HepG2 (cell line): Measurements from ENCODE around the gene RHOT1. TPM values are rescaled to one million over a fixed set of nuclear protein-coding genes. Genes with fewer than 3 reads are reported as not detected.

Source experiments
- ATAC-seq: fragments of 200-7000 bp; cut with Tn5 transposase; 3 replicates; pipeline ENCODE4 v1.9.1; 2020; ENCODE audit warnings: mild to moderate bottlenecking, moderate library complexity
- BruUV-seq: library from RNA; stranded (reverse); fragments of 400-500 nt; replicated peaks from 2 replicates; lab custom pipeline; 2021; lab: Mats Ljungman, UMichigan
- CTCF ChIA-PET: fragments of 300-600 bp; formaldehyde crosslinking; extraction: SDS; loops from one replicate; lab custom pipeline; 2021; ENCODE audit warnings: low total read pairs, inconsistent platforms, low intra/inter-chr PET ratio; lab: Yijun Ruan, JAX
- POLR2A ChIA-PET: fragments of 350-600 bp; sonication (Branson Sonifier 250); formaldehyde crosslinking; loops from one replicate; lab custom pipeline; 2020; ENCODE audit warnings: antibody characterized with exemption, inconsistent platforms; lab: Yijun Ruan, JAX
- DNase-seq: peaks from one replicate; pipeline ENCODE4 v3.0.0-alpha.2; 2015; ENCODE audit warnings: low spot score
- FAIRE-seq: peaks from 3 replicates; lab custom pipeline; 2011; peaks lifted over from hg19 to GRCh38; lab: Jason Lieb, UNC
- H2AFZ ChIP-seq: one replicate; pipeline ENCODE4 v1.6.1; 2011; ENCODE audit warnings: low read length, inconsistent platforms
- H3K27ac ChIP-seq: fragments of 300-600 bp; 3 replicates; pipeline ENCODE4 v1.8.0; 2011; ENCODE audit warnings: mixed run types, mild to moderate bottlenecking, mixed read lengths, low read length, inconsistent platforms; ENCODE audit not compliant: insufficient read depth; ENCODE audit errors: extremely low read length
- H3K27me3 ChIP-seq, 2 experiments: fragments of 200-600 bp in 1 of 2; 2 replicates in 1 of 2; 3 replicates in 1 of 2; pipeline versions ENCODE4 v1.6.0 to v1.8.0; 2011; ENCODE audit warnings: low read length in 2 of 2, mild to moderate bottlenecking in 2 of 2, moderate library complexity in 2 of 2, inconsistent platforms in 1 of 2; ENCODE audit not compliant: insufficient read depth in 2 of 2, control insufficient read depth in 1 of 2
- H3K36me3 ChIP-seq, 2 experiments: fragments of 200-600 bp in 1 of 2; replicated peaks in 1 of 2; 2 replicates in 1 of 2; 3 replicates in 1 of 2; pipeline versions ENCODE4 v1.5.1 to v1.8.0; 2011; ENCODE audit warnings: low read length in 2 of 2, inconsistent platforms in 1 of 2; ENCODE audit not compliant: insufficient read depth in 2 of 2, control insufficient read depth in 1 of 2
- H3K4me1 ChIP-seq: 2 replicates; pipeline ENCODE4 v1.5.1; 2012; ENCODE audit warnings: low read length, inconsistent platforms; ENCODE audit not compliant: insufficient read depth
- H3K4me2 ChIP-seq: 2 replicates; pipeline ENCODE4 v1.6.0; 2011; ENCODE audit warnings: low read depth, low read length, inconsistent platforms
- H3K4me3 ChIP-seq, 3 experiments: fragments of 200-600 bp in 1 of 3; sonication (generic), shearing (Covaris generic) in 1 of 3; replicated peaks in 1 of 3; 2 replicates each; pipeline ENCODE4 v1.5.1; 2011 to 2016; ENCODE audit warnings: low read length in 3 of 3, inconsistent platforms in 2 of 3, low read depth in 2 of 3, mild to moderate bottlenecking in 2 of 3, control low read depth in 1 of 3, mixed read lengths in 1 of 3; ENCODE audit not compliant: insufficient read depth in 1 of 3
- H3K79me2 ChIP-seq: one replicate; pipeline ENCODE4 v1.6.1; 2011; ENCODE audit warnings: low read length, inconsistent platforms; ENCODE audit not compliant: insufficient read depth
- H3K9ac ChIP-seq: 2 replicates; pipeline ENCODE4 v1.6.0; 2011; ENCODE audit warnings: mild to moderate bottlenecking, low read depth, low read length, inconsistent platforms; ENCODE audit not compliant: insufficient read depth
- H3K9me3 ChIP-seq: 2 replicates; pipeline ENCODE4 v1.5.1; 2012; ENCODE audit warnings: mild to moderate bottlenecking, low read length
- H4K20me1 ChIP-seq: 2 replicates; pipeline ENCODE4 v1.6.0; 2011; ENCODE audit warnings: inconsistent platforms, mild to moderate bottlenecking, low read length, moderate library complexity; ENCODE audit not compliant: insufficient read depth
- CCAR2 ChIP-seq: fragments of 200-400 bp; formaldehyde crosslinking; optimal IDR thresholded peaks from 2 replicates; pipeline ENCODE3; 2018; ENCODE audit warnings: low read depth, mild to moderate bottlenecking, low read length, moderate library complexity
- DNMT1 ChIP-seq: sonication (generic); formaldehyde crosslinking; IDR thresholded peaks from 2 replicates; pipeline ENCODE4 v1.5.1; 2020; ENCODE audit warnings: mild to moderate bottlenecking, missing genetic modification reagents
- GLI4 ChIP-seq: sonication (generic); formaldehyde crosslinking; IDR thresholded peaks from 2 replicates; pipeline ENCODE4 v1.5.1; 2020; ENCODE audit warnings: missing genetic modification reagents, mild to moderate bottlenecking, moderate library complexity, borderline replicate concordance
- NFKB2 ChIP-seq: sonication (generic); formaldehyde crosslinking; IDR thresholded peaks from 2 replicates; pipeline ENCODE4 v1.4.0; 2020; ENCODE audit warnings: missing genetic modification reagents, borderline replicate concordance
- THAP9 ChIP-seq: sonication (generic); formaldehyde crosslinking; IDR thresholded peaks from 2 replicates; pipeline ENCODE4; 2020; ENCODE audit warnings: missing genetic modification reagents, mild to moderate bottlenecking, borderline replicate concordance
- ZNF136 ChIP-seq: sonication (generic); formaldehyde crosslinking; IDR thresholded peaks from 2 replicates; pipeline ENCODE4 v1.8.1; 2022; ENCODE audit warnings: low read depth, mild to moderate bottlenecking, moderate library complexity, missing genetic modification reagents
- WGBS: methylation state at CpG from one replicate; pipeline ENCODE4 v1.1.6; 2017; ENCODE audit warnings: low lambda C conversion rate; 5-methylcytosine and 5-hydroxymethylcytosine counted together
- in situ Hi-C: cut with HindIII; loops from 2 replicates; pipeline ENCODE4 v1.10.0; 2017; ENCODE audit warnings: low pct_unique_long_range_greater_than_20kb; ENCODE audit not compliant: extremely low pct_ligation_motif_present
- intact Hi-C: fragments of 100-400 bp; cut with micrococcal nuclease; formaldehyde crosslinking; loops from one replicate; pipeline ENCODE4 v1.10.0; 2022; ENCODE audit not compliant: unreplicated experiment
- polyA plus RNA-seq, 8 experiments: library from polyadenylated mRNA; depleted of rRNA in 3 of 8; stranded (reverse) in 7 of 8; unstranded in 1 of 8; fragments of >200 nt; fragmentation: Illumina TruSeq in 4 of 8; extraction: Trizol in 4 of 8; gene quantifications; 2 replicates each; pipeline versions ENCODE4 v1.2.1 to v1.2.3, GENCODE V29; 2011 to 2016; ENCODE audit warnings: low read depth in 4 of 8, missing spikeins in 1 of 8, mixed read lengths in 1 of 8; ENCODE audit not compliant: insufficient read depth in 1 of 8
- total RNA-seq, 5 experiments: library from RNA; depleted of rRNA; stranded (reverse); fragments of >200 nt; fragmentation: Illumina TruSeq; extraction: Trizol; gene quantifications; 2 replicates each; pipeline ENCODE4 v1.2.3, GENCODE V29; 2016; ENCODE audit warnings: low read depth in 1 of 5
- TF ChIP-seq, protein P1 (sequence below): IDR thresholded peaks from 2 replicates; pipeline ENCODE4 v1.6.1; 2018; ENCODE audit warnings: missing genetic modification reagents
- TF ChIP-seq, protein P2 (sequence below): IDR thresholded peaks from 2 replicates; pipeline ENCODE4 v1.6.1; 2012; ENCODE audit warnings: low read length, improper control_type of control experiment
- TF ChIP-seq, protein P3 (sequence below): IDR thresholded peaks from 2 replicates; pipeline ENCODE4 v1.6.1; 2016; ENCODE audit warnings: missing compliant biosample characterization, missing genetic modification reagents, borderline replicate concordance

RHOT1 gene
- total and polyA plus RNA-seq, 2 of the 13 experiments (the other 11 are each of a cell fraction or from before 2014, with no cell fraction given) = 25.6 to 41.5 TPM

DNA sequence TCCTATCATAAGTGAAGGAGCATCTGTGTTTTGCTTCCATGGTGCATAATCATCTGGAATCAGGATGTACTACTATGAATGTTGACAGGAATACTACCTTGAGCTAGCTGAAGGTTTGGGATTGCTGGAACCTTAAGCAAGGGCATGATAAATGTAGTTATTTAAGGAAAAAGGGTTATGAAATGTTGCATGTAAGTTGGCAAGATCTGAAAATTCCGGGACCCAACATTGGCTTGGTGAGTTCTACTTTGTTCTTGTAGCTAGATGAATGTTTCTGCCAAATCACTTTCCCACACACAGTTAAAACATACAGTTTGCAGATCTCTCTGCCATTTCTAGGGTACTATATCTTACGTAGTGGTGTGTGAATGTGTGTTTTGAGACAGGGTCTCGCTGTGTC, 13.6 kb downstream of the RHOT1 start:
- no peaks in the 10 kb centered on the region for H3K9me3 ChIP-seq
- no peak overlapping the region for H3K27ac ChIP-seq
- no peak overlapping the region for H3K4me2 ChIP-seq
- H2AFZ ChIP-seq = no peak overlapping the region
- no TSS peak for BruUV-seq
- TF ChIP-seq CCAR2 = no peak
- TF ChIP-seq, all 625 proteins: peak for 0
- intact Hi-C loops = no loop called here
- ATAC-seq (no peak), FAIRE-seq (no peak), DNase-seq (no peak)
- Histone ChIP-seq H3K79me2 (peaks cover 5% of the 10 kb centered on the region), H3K36me3 (peaks cover 8 to 23% of the 10 kb centered on the region in 2 experiments; a peak in 4 of 5 replicates), H3K4me3 (no peak overlapping the region), H3K9ac (no peak overlapping the region), H4K20me1 (no peaks in the 10 kb centered on the region), H3K4me1 (peaks cover 15% of the 10 kb centered on the region), H3K27me3 (no peaks in the 10 kb centered on the region)
- CTCF ChIA-PET = no interaction called here
- 100% methylated on average over 3 of the region's 3 CpGs for WGBS
- in situ Hi-C loops = no loop called here
- POLR2A ChIA-PET = no interaction called here

DNA sequence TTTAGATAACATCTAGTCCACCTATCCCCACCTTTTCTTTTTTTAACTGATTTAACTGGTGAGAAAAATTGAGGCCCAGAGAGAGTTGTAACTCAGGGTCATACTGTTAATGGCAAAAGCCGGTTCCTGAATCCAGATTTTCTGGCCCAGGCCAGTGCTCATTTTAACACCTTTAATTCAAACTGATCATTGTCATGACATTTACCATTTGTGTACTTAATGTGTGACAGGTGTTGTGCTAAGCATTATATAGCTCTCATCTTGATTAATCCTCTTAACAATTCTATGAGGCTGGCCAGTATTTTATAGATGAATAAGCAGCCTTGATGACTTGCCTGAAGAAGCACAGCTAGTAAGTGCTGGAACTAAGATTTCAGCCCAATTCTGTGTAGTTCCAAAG, 14.4 kb downstream of the RHOT1 start:
- in situ Hi-C loops (no loop called here), intact Hi-C loops (no loop called here)
- FAIRE-seq (no peak), DNase-seq (no peak), ATAC-seq (no peak)
- POLR2A ChIA-PET = no interaction called here
- no peaks in the 10 kb centered on the region for H4K20me1 ChIP-seq
- no peak overlapping the region for H2AFZ ChIP-seq
- H3K36me3 ChIP-seq = peaks cover 8 to 24% of the 10 kb centered on the region in 2 experiments; a peak in 4 of 5 replicates
- H3K4me2 ChIP-seq = no peak overlapping the region
- H3K79me2 ChIP-seq = no peaks in the 10 kb centered on the region
- no peaks in the 10 kb centered on the region for H3K27me3 ChIP-seq
- H3K4me3 ChIP-seq = no peak overlapping the region
- CTCF ChIA-PET = no interaction called here
- H3K27ac ChIP-seq = no peak overlapping the region
- no TSS peak for BruUV-seq
- H3K9me3 ChIP-seq = no peaks in the 10 kb centered on the region
- no peak overlapping the region for H3K9ac ChIP-seq
- peaks cover 9% of the 10 kb centered on the region for H3K4me1 ChIP-seq
- 100% methylated on average over 1 of the region's 1 CpG for WGBS
- no peak for TF ChIP-seq ZNF136 (CRISPR knock-in tag)
- TF ChIP-seq, protein P1, sequence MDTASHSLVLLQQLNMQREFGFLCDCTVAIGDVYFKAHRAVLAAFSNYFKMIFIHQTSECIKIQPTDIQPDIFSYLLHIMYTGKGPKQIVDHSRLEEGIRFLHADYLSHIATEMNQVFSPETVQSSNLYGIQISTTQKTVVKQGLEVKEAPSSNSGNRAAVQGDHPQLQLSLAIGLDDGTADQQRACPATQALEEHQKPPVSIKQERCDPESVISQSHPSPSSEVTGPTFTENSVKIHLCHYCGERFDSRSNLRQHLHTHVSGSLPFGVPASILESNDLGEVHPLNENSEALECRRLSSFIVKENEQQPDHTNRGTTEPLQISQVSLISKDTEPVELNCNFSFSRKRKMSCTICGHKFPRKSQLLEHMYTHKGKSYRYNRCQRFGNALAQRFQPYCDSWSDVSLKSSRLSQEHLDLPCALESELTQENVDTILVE (CRISPR knock-in tag) = no peak
- TF ChIP-seq DNMT1 (CRISPR knock-in tag) = no peak
- no peak for TF ChIP-seq GLI4
- no peak for TF ChIP-seq NFKB2 (CRISPR knock-in tag)
- no peak for TF ChIP-seq THAP9 (CRISPR knock-in tag)
- TF ChIP-seq, protein P2, sequence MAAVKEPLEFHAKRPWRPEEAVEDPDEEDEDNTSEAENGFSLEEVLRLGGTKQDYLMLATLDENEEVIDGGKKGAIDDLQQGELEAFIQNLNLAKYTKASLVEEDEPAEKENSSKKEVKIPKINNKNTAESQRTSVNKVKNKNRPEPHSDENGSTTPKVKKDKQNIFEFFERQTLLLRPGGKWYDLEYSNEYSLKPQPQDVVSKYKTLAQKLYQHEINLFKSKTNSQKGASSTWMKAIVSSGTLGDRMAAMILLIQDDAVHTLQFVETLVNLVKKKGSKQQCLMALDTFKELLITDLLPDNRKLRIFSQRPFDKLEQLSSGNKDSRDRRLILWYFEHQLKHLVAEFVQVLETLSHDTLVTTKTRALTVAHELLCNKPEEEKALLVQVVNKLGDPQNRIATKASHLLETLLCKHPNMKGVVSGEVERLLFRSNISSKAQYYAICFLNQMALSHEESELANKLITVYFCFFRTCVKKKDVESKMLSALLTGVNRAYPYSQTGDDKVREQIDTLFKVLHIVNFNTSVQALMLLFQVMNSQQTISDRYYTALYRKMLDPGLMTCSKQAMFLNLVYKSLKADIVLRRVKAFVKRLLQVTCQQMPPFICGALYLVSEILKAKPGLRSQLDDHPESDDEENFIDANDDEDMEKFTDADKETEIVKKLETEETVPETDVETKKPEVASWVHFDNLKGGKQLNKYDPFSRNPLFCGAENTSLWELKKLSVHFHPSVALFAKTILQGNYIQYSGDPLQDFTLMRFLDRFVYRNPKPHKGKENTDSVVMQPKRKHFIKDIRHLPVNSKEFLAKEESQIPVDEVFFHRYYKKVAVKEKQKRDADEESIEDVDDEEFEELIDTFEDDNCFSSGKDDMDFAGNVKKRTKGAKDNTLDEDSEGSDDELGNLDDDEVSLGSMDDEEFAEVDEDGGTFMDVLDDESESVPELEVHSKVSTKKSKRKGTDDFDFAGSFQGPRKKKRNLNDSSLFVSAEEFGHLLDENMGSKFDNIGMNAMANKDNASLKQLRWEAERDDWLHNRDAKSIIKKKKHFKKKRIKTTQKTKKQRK = no peak
- TF ChIP-seq, protein P3, sequence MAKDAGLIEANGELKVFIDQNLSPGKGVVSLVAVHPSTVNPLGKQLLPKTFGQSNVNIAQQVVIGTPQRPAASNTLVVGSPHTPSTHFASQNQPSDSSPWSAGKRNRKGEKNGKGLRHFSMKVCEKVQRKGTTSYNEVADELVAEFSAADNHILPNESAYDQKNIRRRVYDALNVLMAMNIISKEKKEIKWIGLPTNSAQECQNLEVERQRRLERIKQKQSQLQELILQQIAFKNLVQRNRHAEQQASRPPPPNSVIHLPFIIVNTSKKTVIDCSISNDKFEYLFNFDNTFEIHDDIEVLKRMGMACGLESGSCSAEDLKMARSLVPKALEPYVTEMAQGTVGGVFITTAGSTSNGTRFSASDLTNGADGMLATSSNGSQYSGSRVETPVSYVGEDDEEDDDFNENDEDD (CRISPR knock-in tag) = no peak
